ENCODE data around the gene ANXA8.
"Not testable (repeated sequence)": the region's sequence is repeated elsewhere in the genome, so short reads cannot be mapped to it uniquely, and the experiment has no call there.

DNA sequence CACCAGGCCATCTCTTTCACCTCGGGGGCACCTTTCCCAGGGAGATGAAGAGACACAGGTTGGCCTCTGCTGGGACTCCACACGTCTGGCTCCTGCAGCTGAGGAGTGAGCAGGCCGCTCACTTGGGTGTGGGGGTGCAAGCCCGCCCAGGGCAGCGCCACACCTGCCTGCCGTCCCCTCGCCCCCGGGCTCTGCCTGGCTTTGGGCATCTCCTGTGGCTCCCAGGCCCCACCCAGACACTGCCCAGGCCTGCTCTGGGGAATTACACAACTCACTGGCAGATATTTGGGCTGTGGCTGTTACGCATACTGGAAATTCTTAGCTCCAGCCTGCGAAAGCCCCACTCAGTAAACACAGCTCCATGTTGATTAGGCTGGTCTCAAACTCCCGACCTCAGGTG, at the start of gene ANXA8:
- TF ChIP-seq, protein P1, sequence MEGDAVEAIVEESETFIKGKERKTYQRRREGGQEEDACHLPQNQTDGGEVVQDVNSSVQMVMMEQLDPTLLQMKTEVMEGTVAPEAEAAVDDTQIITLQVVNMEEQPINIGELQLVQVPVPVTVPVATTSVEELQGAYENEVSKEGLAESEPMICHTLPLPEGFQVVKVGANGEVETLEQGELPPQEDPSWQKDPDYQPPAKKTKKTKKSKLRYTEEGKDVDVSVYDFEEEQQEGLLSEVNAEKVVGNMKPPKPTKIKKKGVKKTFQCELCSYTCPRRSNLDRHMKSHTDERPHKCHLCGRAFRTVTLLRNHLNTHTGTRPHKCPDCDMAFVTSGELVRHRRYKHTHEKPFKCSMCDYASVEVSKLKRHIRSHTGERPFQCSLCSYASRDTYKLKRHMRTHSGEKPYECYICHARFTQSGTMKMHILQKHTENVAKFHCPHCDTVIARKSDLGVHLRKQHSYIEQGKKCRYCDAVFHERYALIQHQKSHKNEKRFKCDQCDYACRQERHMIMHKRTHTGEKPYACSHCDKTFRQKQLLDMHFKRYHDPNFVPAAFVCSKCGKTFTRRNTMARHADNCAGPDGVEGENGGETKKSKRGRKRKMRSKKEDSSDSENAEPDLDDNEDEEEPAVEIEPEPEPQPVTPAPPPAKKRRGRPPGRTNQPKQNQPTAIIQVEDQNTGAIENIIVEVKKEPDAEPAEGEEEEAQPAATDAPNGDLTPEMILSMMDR (conservative IDR thresholded peaks at IDR 0.05; ENCODE audit: low read depth in 2 of 2) = not testable (repeated sequence)
- not testable (repeated sequence) for TF ChIP-seq EZH2phosphoT487 (IDR thresholded peaks at IDR 0.05; ENCODE audit: unreplicated experiment); EZH2 (IDR thresholded peaks at IDR 0.05; ENCODE audit: low read depth, unreplicated experiment); POLR2AphosphoS5 (IDR thresholded peaks at IDR 0.05; ENCODE audit: low read depth); JUNB (IDR thresholded peaks at IDR 0.05; ENCODE audit: unreplicated experiment); STAT1 (IDR thresholded peaks at IDR 0.05; ENCODE audit: unreplicated experiment); CREB1 (CRISPR knock-in tag; IDR thresholded peaks at IDR 0.05; ENCODE audit: low read depth)
- TF ChIP-seq, protein P2, sequence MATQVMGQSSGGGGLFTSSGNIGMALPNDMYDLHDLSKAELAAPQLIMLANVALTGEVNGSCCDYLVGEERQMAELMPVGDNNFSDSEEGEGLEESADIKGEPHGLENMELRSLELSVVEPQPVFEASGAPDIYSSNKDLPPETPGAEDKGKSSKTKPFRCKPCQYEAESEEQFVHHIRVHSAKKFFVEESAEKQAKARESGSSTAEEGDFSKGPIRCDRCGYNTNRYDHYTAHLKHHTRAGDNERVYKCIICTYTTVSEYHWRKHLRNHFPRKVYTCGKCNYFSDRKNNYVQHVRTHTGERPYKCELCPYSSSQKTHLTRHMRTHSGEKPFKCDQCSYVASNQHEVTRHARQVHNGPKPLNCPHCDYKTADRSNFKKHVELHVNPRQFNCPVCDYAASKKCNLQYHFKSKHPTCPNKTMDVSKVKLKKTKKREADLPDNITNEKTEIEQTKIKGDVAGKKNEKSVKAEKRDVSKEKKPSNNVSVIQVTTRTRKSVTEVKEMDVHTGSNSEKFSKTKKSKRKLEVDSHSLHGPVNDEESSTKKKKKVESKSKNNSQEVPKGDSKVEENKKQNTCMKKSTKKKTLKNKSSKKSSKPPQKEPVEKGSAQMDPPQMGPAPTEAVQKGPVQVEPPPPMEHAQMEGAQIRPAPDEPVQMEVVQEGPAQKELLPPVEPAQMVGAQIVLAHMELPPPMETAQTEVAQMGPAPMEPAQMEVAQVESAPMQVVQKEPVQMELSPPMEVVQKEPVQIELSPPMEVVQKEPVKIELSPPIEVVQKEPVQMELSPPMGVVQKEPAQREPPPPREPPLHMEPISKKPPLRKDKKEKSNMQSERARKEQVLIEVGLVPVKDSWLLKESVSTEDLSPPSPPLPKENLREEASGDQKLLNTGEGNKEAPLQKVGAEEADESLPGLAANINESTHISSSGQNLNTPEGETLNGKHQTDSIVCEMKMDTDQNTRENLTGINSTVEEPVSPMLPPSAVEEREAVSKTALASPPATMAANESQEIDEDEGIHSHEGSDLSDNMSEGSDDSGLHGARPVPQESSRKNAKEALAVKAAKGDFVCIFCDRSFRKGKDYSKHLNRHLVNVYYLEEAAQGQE (IDR thresholded peaks at IDR 0.05; ENCODE audit: unreplicated experiment) = not testable (repeated sequence)
